ENCODE data around the gene PLPP7. TPM values are rescaled to one million over a fixed set of nuclear protein-coding genes. Genes with fewer than 3 reads are reported as not detected.

The PLPP7 gene
- polyA plus RNA-seq, 1 of the 3 experiments (the other 2 are of a cell fraction) = 8.6 TPM

DNA sequence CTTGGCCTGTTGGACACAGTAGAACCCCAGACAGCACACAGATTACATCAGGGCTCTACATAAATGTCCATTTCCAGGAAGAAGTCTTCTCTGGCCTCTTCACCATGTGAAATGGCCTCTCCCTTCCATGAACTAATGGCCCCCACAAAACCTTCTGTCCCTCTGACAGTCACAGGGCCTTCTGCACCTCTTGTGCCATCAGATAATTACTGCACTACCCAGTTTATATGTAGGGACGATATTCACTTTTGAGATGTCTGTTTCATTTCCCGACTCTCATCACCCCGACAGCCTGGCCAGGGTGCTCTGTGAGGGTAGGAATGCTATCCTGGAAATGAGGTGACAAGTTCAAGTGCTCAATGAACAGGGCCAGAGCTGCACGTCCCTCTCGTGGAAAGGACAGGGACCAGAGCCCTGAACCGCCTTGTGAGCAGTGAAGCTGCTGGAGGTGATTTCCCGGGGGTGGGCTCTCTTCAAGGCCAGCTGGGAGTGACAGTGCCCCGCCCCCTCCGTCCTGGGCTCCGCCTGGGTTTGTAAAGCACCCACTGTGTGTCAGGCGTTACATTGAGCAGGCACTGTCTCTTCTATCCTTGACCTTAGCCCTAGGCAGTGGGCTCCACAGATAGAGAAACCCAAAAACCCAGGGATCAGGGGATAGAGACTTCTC, 10.2 kb upstream of the PLPP7 start:
- no peaks in the 10 kb centered on the region for H3K9me3 ChIP-seq
- H3K36me3 ChIP-seq (replicated peaks in 1 of 2; ENCODE audit: control insufficient read depth in 1 of 2, insufficient read depth in 2 of 2, low read length in 1 of 2) = no peaks in the 10 kb centered on the region
- no peak overlapping the region for H3K4me2 ChIP-seq
- no peak overlapping the region for H2AFZ ChIP-seq (ENCODE audit: low read depth)
- no peak overlapping the region for H3K9ac ChIP-seq
- no peaks in the 10 kb centered on the region for H3F3A ChIP-seq (replicated peaks; ENCODE audit: insufficient read depth)
- H4K20me1 ChIP-seq (ENCODE audit: insufficient read depth) = no peaks in the 10 kb centered on the region
- no peak for DNase-seq
- POLR2A ChIA-PET = interaction anchor here (1.6 kb wide), 1 partner anchor 10 kb away, joined by 3 read pairs; the partner anchor contains the start of gene PLPP7
- 72% methylated on average over 9 of the region's 11 CpGs for WGBS (ENCODE audit: low lambda C conversion rate)
- no peak overlapping the region for H3K27ac ChIP-seq (ENCODE audit: low read depth in 2 of 2, low read length in 1 of 2)
- H3K79me2 ChIP-seq (ENCODE audit: insufficient read depth) = no peaks in the 10 kb centered on the region
- no peak overlapping the region for H3K4me3 ChIP-seq (ENCODE audit: low read depth in 2 of 2, low read length in 1 of 2)
- peaks cover 0 to 4% of the 10 kb centered on the region in 2 experiments; a peak in 1 of 4 replicates for H3K4me1 ChIP-seq (ENCODE audit: control insufficient read depth in 1 of 2, insufficient read depth in 2 of 2, low read depth in 1 of 2, low read length in 1 of 2)
- CTCF ChIA-PET = no interaction called here
- H3K9me2 ChIP-seq = no peaks in the 10 kb centered on the region
- TF ChIP-seq, protein P1, sequence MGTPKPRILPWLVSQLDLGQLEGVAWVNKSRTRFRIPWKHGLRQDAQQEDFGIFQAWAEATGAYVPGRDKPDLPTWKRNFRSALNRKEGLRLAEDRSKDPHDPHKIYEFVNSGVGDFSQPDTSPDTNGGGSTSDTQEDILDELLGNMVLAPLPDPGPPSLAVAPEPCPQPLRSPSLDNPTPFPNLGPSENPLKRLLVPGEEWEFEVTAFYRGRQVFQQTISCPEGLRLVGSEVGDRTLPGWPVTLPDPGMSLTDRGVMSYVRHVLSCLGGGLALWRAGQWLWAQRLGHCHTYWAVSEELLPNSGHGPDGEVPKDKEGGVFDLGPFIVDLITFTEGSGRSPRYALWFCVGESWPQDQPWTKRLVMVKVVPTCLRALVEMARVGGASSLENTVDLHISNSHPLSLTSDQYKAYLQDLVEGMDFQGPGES (IDR thresholded peaks at IDR 0.05; ENCODE audit: low read depth, low read length) = no peak
- TF ChIP-seq ELF1 (IDR thresholded peaks at IDR 0.05) (no peak), NRF1 (IDR thresholded peaks at IDR 0.05; ENCODE audit: low read depth, low read length) (no peak), RCOR1 (IDR thresholded peaks at IDR 0.05; ENCODE audit: low read length) (no peak), FOXJ3 (CRISPR knock-in tag; IDR thresholded peaks at IDR 0.05) (no peak), MEF2A (IDR thresholded peaks at IDR 0.05; ENCODE audit: borderline replicate concordance, low read depth) (no peak), RXRA (IDR thresholded peaks at IDR 0.05; ENCODE audit: borderline replicate concordance, low read depth) (no peak), SMC3 (IDR thresholded peaks at IDR 0.05; ENCODE audit: low read depth, low read length) (no peak), MXI1 (IDR thresholded peaks at IDR 0.05; ENCODE audit: low read depth, low read length) (no peak), GABPA (IDR thresholded peaks at IDR 0.05; ENCODE audit: low read depth) (no peak), GATA2 (CRISPR knock-in tag; IDR thresholded peaks at IDR 0.05) (no peak), RAD21 (IDR thresholded peaks at IDR 0.05; ENCODE audit: low read length) (no peak)
- TF ChIP-seq, protein P2, sequence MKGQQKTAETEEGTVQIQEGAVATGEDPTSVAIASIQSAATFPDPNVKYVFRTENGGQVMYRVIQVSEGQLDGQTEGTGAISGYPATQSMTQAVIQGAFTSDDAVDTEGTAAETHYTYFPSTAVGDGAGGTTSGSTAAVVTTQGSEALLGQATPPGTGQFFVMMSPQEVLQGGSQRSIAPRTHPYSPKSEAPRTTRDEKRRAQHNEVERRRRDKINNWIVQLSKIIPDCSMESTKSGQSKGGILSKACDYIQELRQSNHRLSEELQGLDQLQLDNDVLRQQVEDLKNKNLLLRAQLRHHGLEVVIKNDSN (IDR thresholded peaks at IDR 0.05; ENCODE audit: borderline replicate concordance, low read depth) = no peak
- TF ChIP-seq, protein P3, sequence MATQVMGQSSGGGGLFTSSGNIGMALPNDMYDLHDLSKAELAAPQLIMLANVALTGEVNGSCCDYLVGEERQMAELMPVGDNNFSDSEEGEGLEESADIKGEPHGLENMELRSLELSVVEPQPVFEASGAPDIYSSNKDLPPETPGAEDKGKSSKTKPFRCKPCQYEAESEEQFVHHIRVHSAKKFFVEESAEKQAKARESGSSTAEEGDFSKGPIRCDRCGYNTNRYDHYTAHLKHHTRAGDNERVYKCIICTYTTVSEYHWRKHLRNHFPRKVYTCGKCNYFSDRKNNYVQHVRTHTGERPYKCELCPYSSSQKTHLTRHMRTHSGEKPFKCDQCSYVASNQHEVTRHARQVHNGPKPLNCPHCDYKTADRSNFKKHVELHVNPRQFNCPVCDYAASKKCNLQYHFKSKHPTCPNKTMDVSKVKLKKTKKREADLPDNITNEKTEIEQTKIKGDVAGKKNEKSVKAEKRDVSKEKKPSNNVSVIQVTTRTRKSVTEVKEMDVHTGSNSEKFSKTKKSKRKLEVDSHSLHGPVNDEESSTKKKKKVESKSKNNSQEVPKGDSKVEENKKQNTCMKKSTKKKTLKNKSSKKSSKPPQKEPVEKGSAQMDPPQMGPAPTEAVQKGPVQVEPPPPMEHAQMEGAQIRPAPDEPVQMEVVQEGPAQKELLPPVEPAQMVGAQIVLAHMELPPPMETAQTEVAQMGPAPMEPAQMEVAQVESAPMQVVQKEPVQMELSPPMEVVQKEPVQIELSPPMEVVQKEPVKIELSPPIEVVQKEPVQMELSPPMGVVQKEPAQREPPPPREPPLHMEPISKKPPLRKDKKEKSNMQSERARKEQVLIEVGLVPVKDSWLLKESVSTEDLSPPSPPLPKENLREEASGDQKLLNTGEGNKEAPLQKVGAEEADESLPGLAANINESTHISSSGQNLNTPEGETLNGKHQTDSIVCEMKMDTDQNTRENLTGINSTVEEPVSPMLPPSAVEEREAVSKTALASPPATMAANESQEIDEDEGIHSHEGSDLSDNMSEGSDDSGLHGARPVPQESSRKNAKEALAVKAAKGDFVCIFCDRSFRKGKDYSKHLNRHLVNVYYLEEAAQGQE (IDR thresholded peaks at IDR 0.05; ENCODE audit: low read depth, low read length) = no peak
- TF ChIP-seq, protein P4, sequence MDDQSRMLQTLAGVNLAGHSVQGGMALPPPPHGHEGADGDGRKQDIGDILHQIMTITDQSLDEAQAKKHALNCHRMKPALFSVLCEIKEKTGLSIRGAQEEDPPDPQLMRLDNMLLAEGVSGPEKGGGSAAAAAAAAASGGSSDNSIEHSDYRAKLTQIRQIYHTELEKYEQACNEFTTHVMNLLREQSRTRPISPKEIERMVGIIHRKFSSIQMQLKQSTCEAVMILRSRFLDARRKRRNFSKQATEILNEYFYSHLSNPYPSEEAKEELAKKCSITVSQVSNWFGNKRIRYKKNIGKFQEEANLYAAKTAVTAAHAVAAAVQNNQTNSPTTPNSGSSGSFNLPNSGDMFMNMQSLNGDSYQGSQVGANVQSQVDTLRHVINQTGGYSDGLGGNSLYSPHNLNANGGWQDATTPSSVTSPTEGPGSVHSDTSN (IDR thresholded peaks at IDR 0.05) = no peak
- peaks cover 7% of the 10 kb centered on the region; the same call in 1 of the 2 replicates for H3K27me3 ChIP-seq (ENCODE audit: insufficient read depth)

Measured in SK-N-SH (cell line).